HG03442 (cell line): ENCODE measurements around the gene ACAP1.

Experiments used
- ATAC-seq: cut with Tn5 transposase; IDR thresholded peaks from one replicate; pipeline ENCODE4 v1.9.1; 2021; ENCODE audit warnings: mild to moderate bottlenecking, moderate library complexity; ENCODE audit not compliant: unreplicated experiment

Gene ACAP1

GRCh38 chr17:7336240-7337175, at the start of gene ACAP1:
Gene ACAP1 (plus strand): TSS chr17:7336529. CDS start chr17:7336735, 206 bp downstream.
- no peak for ATAC-seq

- ATAC-seq = no peak
Measured at GRCh38 chr17:7289256-7290032, 46.9 kb upstream of the ACAP1 start.

GRCh38 chr17:7290166-7290565, 46.2 kb upstream of the ACAP1 start:
- ATAC-seq = no peak

- ATAC-seq = no peak
Measured at GRCh38 chr17:7290685-7291084, 45.6 kb upstream of the ACAP1 start.

GRCh38 chr17:7292194-7292593, 44.1 kb upstream of the ACAP1 start:
- ATAC-seq = no peak

- ATAC-seq = no peak
Measured at GRCh38 chr17:7292729-7293128, 43.6 kb upstream of the ACAP1 start.

- ATAC-seq = no peak
Measured at GRCh38 chr17:7293159-7293558, 43.2 kb upstream of the ACAP1 start.

- no peak for ATAC-seq
Measured at GRCh38 chr17:7293816-7294613, 42.3 kb upstream of the ACAP1 start.

- ATAC-seq = no peak
Measured at GRCh38 chr17:7294614-7295153, 41.6 kb upstream of the ACAP1 start, which contains the start of gene YBX2. Gene YBX2 (minus strand): TSS chr17:7294639. CDS start chr17:7294500, 139 bp downstream.

GRCh38 chr17:7295230-7296180, 40.8 kb upstream of the ACAP1 start:
- no peak for ATAC-seq

- no peak for ATAC-seq
Measured at GRCh38 chr17:7296189-7296861, 40.0 kb upstream of the ACAP1 start.

GRCh38 chr17:7304179-7304578, 32.1 kb upstream of the ACAP1 start:
- ATAC-seq = no peak

GRCh38 chr17:7306911-7307685, 29.2 kb upstream of the ACAP1 start, which contains the start of gene EIF5A:
Gene EIF5A (plus strand): TSS chr17:7307628. CDS start chr17:7309636, 2,008 bp downstream.
- peak; percentile 69 for ATAC-seq

- ATAC-seq = peak; percentile 6
Measured at GRCh38 chr17:7307686-7308624, 28.4 kb upstream of the ACAP1 start.

GRCh38 chr17:7308625-7309433, 27.5 kb upstream of the ACAP1 start:
- no peak for ATAC-seq

- ATAC-seq = no peak
Measured at GRCh38 chr17:7309628-7310027, 26.7 kb upstream of the ACAP1 start.
